ENCODE measurements around the gene PLIN4. TPM values are rescaled to one million over a fixed set of nuclear protein-coding genes. Genes with fewer than 3 reads are reported as not detected.

Gene PLIN4
- total RNA-seq, 1 donor from 2014 or later = 0.27 TPM

GRCh38 chr19:4539693-4540581 is 21.7 kb upstream of the PLIN4 start, which contains the start of gene LRG1:
TSS of gene LRG1 (minus strand) at chr19:4540036. CDS start at chr19:4540013, 23 bp downstream.
- Mint-ChIP-seq H3K27ac (ENCODE audit: unreplicated experiment) (no peak within 1 kb of the TSS), H3K4me3 (ENCODE audit: unreplicated experiment) (peak within 1 kb of the TSS; percentile 6), H3K9me3 (ENCODE audit: unreplicated experiment) (peaks cover 4% of the 10 kb centered on the region), H3K4me1 (ENCODE audit: low read depth, unreplicated experiment) (no peaks in the 10 kb centered on the region), H3K27me3 (ENCODE audit: unreplicated experiment) (peaks cover 10% of the 10 kb centered on the region), H3K36me3 (ENCODE audit: unreplicated experiment) (peaks cover 11% of the 10 kb centered on the region)
- DNase-seq = no peak
- TF ChIP-seq CTCF (IDR thresholded peaks at IDR 0.05; ENCODE audit: partially characterized antibody, unreplicated experiment) = no peak

GRCh38 chr19:4539169-4539692 is 20.9 kb upstream of the PLIN4 start:
- TF ChIP-seq CTCF (IDR thresholded peaks at IDR 0.05; ENCODE audit: partially characterized antibody, unreplicated experiment) = no peak
- no peak for DNase-seq
- H3K4me1 Mint-ChIP-seq (ENCODE audit: low read depth, unreplicated experiment) = no peaks in the 10 kb centered on the region
- no peak overlapping the region for H3K27ac Mint-ChIP-seq (ENCODE audit: unreplicated experiment)
- H3K4me3 Mint-ChIP-seq (ENCODE audit: unreplicated experiment) = peak overlapping the region; percentile 6
- peaks cover 11% of the 10 kb centered on the region for H3K36me3 Mint-ChIP-seq (ENCODE audit: unreplicated experiment)
- H3K27me3 Mint-ChIP-seq (ENCODE audit: unreplicated experiment) = peaks cover 10% of the 10 kb centered on the region
- peaks cover 4% of the 10 kb centered on the region for H3K9me3 Mint-ChIP-seq (ENCODE audit: unreplicated experiment)

GRCh38 chr19:4538601-4538954 is 20.3 kb upstream of the PLIN4 start:
- no peak for DNase-seq
- Mint-ChIP-seq H3K9me3 (ENCODE audit: unreplicated experiment) (peaks cover 4% of the 10 kb centered on the region), H3K4me3 (ENCODE audit: unreplicated experiment) (no peak overlapping the region), H3K27me3 (ENCODE audit: unreplicated experiment) (peaks cover 10% of the 10 kb centered on the region), H3K27ac (ENCODE audit: unreplicated experiment) (no peak overlapping the region), H3K36me3 (ENCODE audit: unreplicated experiment) (peaks cover 11% of the 10 kb centered on the region), H3K4me1 (ENCODE audit: low read depth, unreplicated experiment) (no peaks in the 10 kb centered on the region)
- TF ChIP-seq CTCF (IDR thresholded peaks at IDR 0.05; ENCODE audit: partially characterized antibody, unreplicated experiment) = no peak

GRCh38 chr19:4537953-4538600 is 19.8 kb upstream of the PLIN4 start:
- Mint-ChIP-seq H3K9me3 (ENCODE audit: unreplicated experiment) (peaks cover 8% of the 10 kb centered on the region), H3K27ac (ENCODE audit: unreplicated experiment) (no peak overlapping the region), H3K4me3 (ENCODE audit: unreplicated experiment) (no peak overlapping the region), H3K36me3 (ENCODE audit: unreplicated experiment) (peaks cover 11% of the 10 kb centered on the region), H3K27me3 (ENCODE audit: unreplicated experiment) (peaks cover 11% of the 10 kb centered on the region), H3K4me1 (ENCODE audit: low read depth, unreplicated experiment) (no peaks in the 10 kb centered on the region)
- no peak for TF ChIP-seq CTCF (IDR thresholded peaks at IDR 0.05; ENCODE audit: partially characterized antibody, unreplicated experiment)
- DNase-seq = no peak

Measured in glutamatergic neuron (in vitro differentiated cells).